Measurements from ENCODE around the gene CYP26B1. TPM values are rescaled to one million over a fixed set of nuclear protein-coding genes. Genes with fewer than 3 reads are reported as not detected.

CYP26B1 gene
- total RNA-seq, 1 experiment from 2014 or later: 3.9 TPM

DNA sequence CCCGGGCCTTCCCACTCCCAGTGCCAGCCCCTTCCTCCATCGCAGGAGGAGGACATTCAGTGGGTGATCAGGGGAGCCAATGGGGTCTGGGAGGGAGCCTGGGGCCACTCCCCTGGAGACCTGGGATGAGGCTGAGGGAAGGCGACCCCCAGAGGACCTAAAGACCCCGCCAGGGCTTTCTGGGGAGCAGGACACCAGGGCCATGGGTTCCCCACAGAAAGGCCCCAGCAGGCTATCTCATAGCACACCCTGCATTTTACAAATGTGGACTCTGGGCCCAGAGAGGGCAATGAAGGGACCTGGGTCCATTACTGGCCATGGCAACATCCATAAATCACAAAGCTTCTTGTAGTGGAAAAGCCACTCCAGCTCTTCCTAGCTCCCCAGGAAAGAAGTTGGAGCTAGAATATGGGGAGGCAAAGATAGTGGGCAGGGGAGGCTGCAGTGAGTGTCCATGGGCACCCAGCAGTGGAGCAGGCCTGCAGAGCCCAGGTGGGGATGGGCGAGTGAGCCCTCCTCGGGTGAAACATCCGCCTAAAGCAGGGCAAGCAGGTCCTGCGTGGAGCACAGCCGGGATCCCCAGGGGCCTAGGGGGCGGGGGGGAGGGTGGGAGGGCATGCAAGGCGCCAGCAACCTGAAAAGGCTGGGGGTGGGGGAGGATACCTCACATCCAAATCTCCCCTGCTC, 13.8 kb downstream of the CYP26B1 start:
- Histone ChIP-seq H3K9ac (ENCODE audit: low read length) (no peak overlapping the region), H3K27me3 (ENCODE audit: low read length) (no peaks in the 10 kb centered on the region), H2AFZ (ENCODE audit: low read length) (no peak overlapping the region), H3K4me1 (ENCODE audit: insufficient read depth, low read length) (peaks cover 7% of the 10 kb centered on the region), H4K20me1 (ENCODE audit: low read length) (no peaks in the 10 kb centered on the region), H3K27ac (ENCODE audit: low read length) (no peak overlapping the region), H3F3A (ENCODE audit: low read length, unreplicated experiment) (no peaks in the 10 kb centered on the region), H3K4me3 (ENCODE audit: low read length) (no peak overlapping the region), H3K4me2 (ENCODE audit: low read length) (no peak overlapping the region), H3K9me2 (replicated peaks; ENCODE audit: low read length) (no peaks in the 10 kb centered on the region), H3K36me3 (ENCODE audit: low read depth, low read length) (no peaks in the 10 kb centered on the region), H3K9me3 (ENCODE audit: low read length) (no peaks in the 10 kb centered on the region), H3K79me2 (ENCODE audit: low read length) (no peaks in the 10 kb centered on the region)
- no TSS peak for BruUV-seq (replicated peaks)
- TF ChIP-seq CTCF (conservative IDR thresholded peaks at IDR 0.05; ENCODE audit: low read depth, low read length): no peak
- no peak for TF ChIP-seq EZH2phosphoT487 (IDR thresholded peaks at IDR 0.05; ENCODE audit: borderline replicate concordance, low read length)
- no peak for TF ChIP-seq EZH2 (IDR thresholded peaks at IDR 0.05; ENCODE audit: low read length, unreplicated experiment)
- DNase-seq: no peak
- ATAC-seq: no peak
- ChIA-PET POLR2A (ENCODE audit: unreplicated experiment) (interaction anchor here (0.5 kb wide), 1 partner anchor 876 kb away, joined by 3 read pairs; no protein-coding TSS in a partner anchor), CTCF (no interaction called here)
- intact Hi-C loops (cut with micrococcal nuclease): no loop called here

DNA sequence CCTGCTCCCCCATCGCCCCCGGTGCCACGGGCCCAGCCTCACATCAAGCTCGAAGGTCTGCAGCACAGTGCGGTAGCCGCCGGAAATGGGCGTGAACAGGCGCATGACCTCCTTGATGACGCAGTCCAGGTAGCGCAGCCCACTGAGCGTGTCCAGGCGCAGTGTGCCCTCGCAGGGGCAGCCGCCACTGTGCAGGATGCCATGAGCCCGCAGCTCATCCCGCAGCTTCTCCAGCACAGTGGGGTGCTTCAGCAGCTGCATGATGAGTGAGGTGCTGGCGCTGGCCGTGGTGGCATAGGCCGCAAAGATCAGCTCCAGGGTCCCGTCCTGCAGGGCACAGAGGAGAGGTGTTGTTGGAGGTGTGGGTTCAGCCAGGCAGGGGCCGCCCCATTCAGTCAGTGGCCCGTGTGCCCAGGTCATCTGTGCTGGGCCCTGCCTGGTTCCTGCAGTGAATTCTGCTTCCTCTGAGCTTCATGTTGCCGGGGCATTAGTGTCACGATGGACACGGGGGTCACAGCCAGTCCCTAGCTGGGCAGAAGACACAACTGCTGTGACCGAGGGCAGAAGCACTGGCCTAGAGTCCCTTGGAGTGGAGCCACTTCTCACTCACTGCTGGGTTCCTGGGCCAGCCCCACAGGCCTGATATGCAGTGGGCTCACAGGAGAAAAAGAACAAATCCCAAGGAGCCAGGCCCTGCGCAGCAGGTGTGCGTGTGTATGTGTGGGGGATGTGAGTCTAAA, 14.5 kb downstream of the CYP26B1 start:
- CTCF ChIA-PET: no interaction called here
- TF ChIP-seq CTCF (conservative IDR thresholded peaks at IDR 0.05; ENCODE audit: low read depth, low read length) (no peak), EZH2 (IDR thresholded peaks at IDR 0.05; ENCODE audit: low read length, unreplicated experiment) (no peak), EZH2phosphoT487 (IDR thresholded peaks at IDR 0.05; ENCODE audit: borderline replicate concordance, low read length) (no peak)
- no peak overlapping the region for H3K4me3 ChIP-seq (ENCODE audit: low read length)

More for the DNA sequence above, 14.5 kb downstream of the CYP26B1 start:
- H3K4me2 ChIP-seq (ENCODE audit: low read length): no peak overlapping the region
- no TSS peak for BruUV-seq (replicated peaks)
- no peaks in the 10 kb centered on the region for H3K79me2 ChIP-seq (ENCODE audit: low read length)
- no peaks in the 10 kb centered on the region for H4K20me1 ChIP-seq (ENCODE audit: low read length)
- H3K4me1 ChIP-seq (ENCODE audit: insufficient read depth, low read length): peaks cover 2% of the 10 kb centered on the region; the same call in 1 of the 2 replicates
- H3K36me3 ChIP-seq (ENCODE audit: low read depth, low read length): no peaks in the 10 kb centered on the region
- ATAC-seq (no peak), DNase-seq (no peak)
- H3K9me3 ChIP-seq (ENCODE audit: low read length): no peaks in the 10 kb centered on the region
- H3K27me3 ChIP-seq (ENCODE audit: low read length): no peaks in the 10 kb centered on the region
- H2AFZ ChIP-seq (ENCODE audit: low read length): no peak overlapping the region
- no peak overlapping the region for H3K9ac ChIP-seq (ENCODE audit: low read length)
- intact Hi-C loops (cut with micrococcal nuclease): no loop called here
- POLR2A ChIA-PET (ENCODE audit: unreplicated experiment): no interaction called here
- H3K9me2 ChIP-seq (replicated peaks; ENCODE audit: low read length): no peaks in the 10 kb centered on the region
- no peak overlapping the region for H3K27ac ChIP-seq (ENCODE audit: low read length)
- H3F3A ChIP-seq (ENCODE audit: low read length, unreplicated experiment): no peaks in the 10 kb centered on the region

Measured in PC-3 (cell line).